Endodermal cell (in vitro differentiated cells): ENCODE results near the gene AHSG. TPM values are rescaled to one million over a fixed set of nuclear protein-coding genes. Genes with fewer than 3 reads are reported as not detected.

Source experiments
- DNase-seq: peaks from one replicate; pipeline ENCODE4 v3.0.0-alpha.2; 2017
- H3K27ac ChIP-seq: 2 replicates; pipeline ENCODE4 v1.5.1; 2013; ENCODE audit warnings: mild to moderate bottlenecking, low read depth, low read length, moderate library complexity
- H3K27me3 ChIP-seq: 2 replicates; pipeline ENCODE4 v1.6.1; 2013; ENCODE audit warnings: mild to moderate bottlenecking, low read length, moderate library complexity; ENCODE audit not compliant: insufficient read depth, control insufficient read depth, poor library complexity, severe bottlenecking
- H3K36me3 ChIP-seq: 2 replicates; pipeline ENCODE4 v1.7.0; 2013; ENCODE audit warnings: mild to moderate bottlenecking, low read length, moderate library complexity; ENCODE audit not compliant: control insufficient read depth, insufficient read depth
- H3K4me1 ChIP-seq: one replicate; pipeline ENCODE4 v1.7.0; 2013; ENCODE audit warnings: low read length; ENCODE audit not compliant: control insufficient read depth, insufficient read depth
- H3K4me3 ChIP-seq: 2 replicates; pipeline ENCODE4 v1.5.1; 2013; ENCODE audit warnings: mild to moderate bottlenecking, low read length, moderate library complexity
- H3K9ac ChIP-seq: 2 replicates; pipeline ENCODE4 v1.6.1; 2013; ENCODE audit warnings: mild to moderate bottlenecking, low read length, moderate library complexity; ENCODE audit not compliant: poor library complexity, severe bottlenecking; ENCODE audit errors: extremely low read depth
- H3K9me3 ChIP-seq: 2 replicates; pipeline ENCODE4 v1.6.1; 2013; ENCODE audit warnings: mild to moderate bottlenecking, low read length, moderate library complexity; ENCODE audit not compliant: control insufficient read depth
- H3K27ac Mint-ChIP-seq: 2 replicates; pipeline ENCODE4 v1.8.0; 2020; ENCODE audit warnings: mixed read lengths
- H3K27me3 Mint-ChIP-seq: 2 replicates; pipeline ENCODE4 v1.8.0; 2021; ENCODE audit warnings: mild to moderate bottlenecking, mixed read lengths; ENCODE audit not compliant: insufficient read depth
- H3K36me3 Mint-ChIP-seq: 2 replicates; pipeline ENCODE4 v1.8.0; 2020; ENCODE audit warnings: low read depth, mixed read lengths
- H3K4me1 Mint-ChIP-seq: 2 replicates; pipeline ENCODE4 v1.8.0; 2020; ENCODE audit warnings: mixed read lengths
- H3K4me3 Mint-ChIP-seq: 2 replicates; pipeline ENCODE4 v1.8.0; 2020; ENCODE audit warnings: mild to moderate bottlenecking, moderate library complexity, mixed read lengths
- H3K9me3 Mint-ChIP-seq: 2 replicates; pipeline ENCODE4 v1.8.0; 2020; ENCODE audit warnings: mild to moderate bottlenecking, mixed read lengths
- WGBS, 2 experiments: methylation state at CpG; one replicate each; pipeline versions ENCODE4 v1.1.5 to v1.1.7; 2013; ENCODE audit warnings: missing lambda C conversion rate in 2 of 2, mixed read lengths in 1 of 2; ENCODE audit not compliant: insufficient coverage in 1 of 2, insufficient read length in 1 of 2; 5-methylcytosine and 5-hydroxymethylcytosine counted together
- total RNA-seq, 2 donors: library from RNA; stranded (reverse); fragmentation: NEBNext Ultra II Directional in 1 of 2; extraction: Animal tissue kit (Norgen Biotek cat#: 25700) in 1 of 2; gene quantifications; 2 replicates in 1 of 2; 3 replicates in 1 of 2; pipeline ENCODE4 v1.2.1, GENCODE V29; 2021
- TF ChIP-seq, protein P1 (sequence below): fragments of 200-600 bp; sonication (generic); conservative IDR thresholded peaks from 2 replicates; pipeline ENCODE4 v1.5.0; 2021; ENCODE audit warnings: antibody characterized with exemption, mild to moderate bottlenecking

AHSG gene
- total RNA-seq, 2 donors from 2014 or later, result not detected

DNA sequence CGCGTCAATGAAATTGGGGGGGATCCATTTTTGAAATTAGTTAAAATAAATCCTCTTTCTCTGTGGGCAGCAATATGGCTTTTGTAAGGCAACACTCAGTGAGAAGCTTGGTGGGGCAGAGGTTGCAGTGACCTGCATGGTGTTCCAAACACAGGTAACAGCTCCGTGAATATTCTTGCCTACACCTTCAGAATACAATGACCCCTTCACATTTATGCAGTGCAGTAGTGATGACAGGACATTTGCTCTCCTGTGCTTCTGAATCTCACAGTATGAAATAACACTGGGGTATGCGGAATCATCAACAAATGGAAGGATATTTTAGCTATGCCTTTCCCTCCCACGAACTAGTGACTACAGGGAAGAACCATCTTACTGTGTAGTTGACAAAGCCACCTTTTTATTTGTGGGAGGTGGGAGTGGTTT, 6.9 kb downstream of the AHSG start:
- no peak overlapping the region for H3K4me3 ChIP-seq

GRCh38 chr3:186620213-186621092, 7.6 kb downstream of the AHSG start:
- H3K4me1 Mint-ChIP-seq, result peaks cover 6% of the 10 kb centered on the region
- Histone ChIP-seq H3K27ac (no peak overlapping the region), H3K9me3 (no peaks in the 10 kb centered on the region), H3K27me3 (peaks cover 17% of the 10 kb centered on the region), H3K9ac (no peak overlapping the region), H3K4me1 (no peaks in the 10 kb centered on the region), H3K36me3 (no peaks in the 10 kb centered on the region), H3K4me3 (no peak overlapping the region)
- peaks cover 38% of the 10 kb centered on the region for H3K27me3 Mint-ChIP-seq
- TF ChIP-seq, protein P1, sequence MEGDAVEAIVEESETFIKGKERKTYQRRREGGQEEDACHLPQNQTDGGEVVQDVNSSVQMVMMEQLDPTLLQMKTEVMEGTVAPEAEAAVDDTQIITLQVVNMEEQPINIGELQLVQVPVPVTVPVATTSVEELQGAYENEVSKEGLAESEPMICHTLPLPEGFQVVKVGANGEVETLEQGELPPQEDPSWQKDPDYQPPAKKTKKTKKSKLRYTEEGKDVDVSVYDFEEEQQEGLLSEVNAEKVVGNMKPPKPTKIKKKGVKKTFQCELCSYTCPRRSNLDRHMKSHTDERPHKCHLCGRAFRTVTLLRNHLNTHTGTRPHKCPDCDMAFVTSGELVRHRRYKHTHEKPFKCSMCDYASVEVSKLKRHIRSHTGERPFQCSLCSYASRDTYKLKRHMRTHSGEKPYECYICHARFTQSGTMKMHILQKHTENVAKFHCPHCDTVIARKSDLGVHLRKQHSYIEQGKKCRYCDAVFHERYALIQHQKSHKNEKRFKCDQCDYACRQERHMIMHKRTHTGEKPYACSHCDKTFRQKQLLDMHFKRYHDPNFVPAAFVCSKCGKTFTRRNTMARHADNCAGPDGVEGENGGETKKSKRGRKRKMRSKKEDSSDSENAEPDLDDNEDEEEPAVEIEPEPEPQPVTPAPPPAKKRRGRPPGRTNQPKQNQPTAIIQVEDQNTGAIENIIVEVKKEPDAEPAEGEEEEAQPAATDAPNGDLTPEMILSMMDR, result no peak
- H3K27ac Mint-ChIP-seq, result no peak overlapping the region
- no peaks in the 10 kb centered on the region for H3K9me3 Mint-ChIP-seq
- 94 to 96% methylated on average over 11 to 17 of the region's 17 CpGs for WGBS, 2 experiments
- no peak for DNase-seq
- H3K36me3 Mint-ChIP-seq, result no peaks in the 10 kb centered on the region
- no peak overlapping the region for H3K4me3 Mint-ChIP-seq

More for the DNA sequence above, 6.9 kb downstream of the AHSG start:
- Mint-ChIP-seq H3K27ac (no peak overlapping the region), H3K4me1 (peaks cover 8% of the 10 kb centered on the region), H3K9me3 (no peaks in the 10 kb centered on the region), H3K4me3 (no peak overlapping the region), H3K36me3 (no peaks in the 10 kb centered on the region), H3K27me3 (peaks cover 42% of the 10 kb centered on the region)
- TF ChIP-seq, protein P1, result no peak
- no peak overlapping the region for H3K27ac ChIP-seq
- H3K9ac ChIP-seq, result no peak overlapping the region
- no peaks in the 10 kb centered on the region for H3K36me3 ChIP-seq
- DNase-seq, result no peak
- peaks cover 17% of the 10 kb centered on the region for H3K27me3 ChIP-seq
- WGBS, 2 experiments, result 94 to 100% methylated on average over 5 of the region's 5 CpGs
- H3K9me3 ChIP-seq, result no peaks in the 10 kb centered on the region
- H3K4me1 ChIP-seq, result no peaks in the 10 kb centered on the region

- TF ChIP-seq, protein P1, result no peak
- Mint-ChIP-seq H3K27ac (no peak overlapping the region), H3K4me3 (no peak overlapping the region), H3K4me1 (peaks cover 4% of the 10 kb centered on the region), H3K9me3 (no peaks in the 10 kb centered on the region), H3K36me3 (no peaks in the 10 kb centered on the region), H3K27me3 (peaks cover 27% of the 10 kb centered on the region)
- 83 to 84% methylated on average over 5 of the region's 7 CpGs for WGBS, 2 experiments
- Histone ChIP-seq H3K4me1 (no peaks in the 10 kb centered on the region), H3K9ac (no peak overlapping the region), H3K36me3 (no peaks in the 10 kb centered on the region), H3K4me3 (no peak overlapping the region), H3K9me3 (no peaks in the 10 kb centered on the region), H3K27ac (no peak overlapping the region), H3K27me3 (peaks cover 17% of the 10 kb centered on the region)
- DNase-seq, result no peak
Observed at GRCh38 chr3:186621894-186622650, 9.2 kb downstream of the AHSG start.
